H1 (cell line): ENCODE results near the gene LCMT1. TPM values are rescaled to one million over a fixed set of nuclear protein-coding genes. Genes with fewer than 3 reads are reported as not detected.

Experiments used
- CHD1 ChIP-seq: IDR thresholded peaks from 2 replicates; pipeline ENCODE4 v1.6.1; 2012; ENCODE audit warnings: low read depth, low read length, improper control_type of control experiment
- FOSL1 ChIP-seq: IDR thresholded peaks from 2 replicates; pipeline ENCODE4 v1.6.1; 2011; ENCODE audit warnings: mild to moderate bottlenecking, low read depth, low read length, moderate library complexity; ENCODE audit not compliant: insufficient read depth
- NANOG ChIP-seq: IDR thresholded peaks from 2 replicates; pipeline ENCODE4 v1.6.1; 2011; ENCODE audit warnings: low read length, low read depth, mild to moderate bottlenecking, inconsistent platforms; ENCODE audit not compliant: insufficient read depth, poor library complexity, severe bottlenecking
- POU5F1 ChIP-seq: IDR thresholded peaks from 2 replicates; pipeline ENCODE4 v1.6.1; 2011; ENCODE audit warnings: low read depth, mild to moderate bottlenecking, low read length, moderate library complexity
- SRF ChIP-seq: IDR thresholded peaks from 2 replicates; pipeline ENCODE4 v1.6.1; 2011; ENCODE audit warnings: mild to moderate bottlenecking, low read depth, low read length, moderate library complexity
- TEAD4 ChIP-seq: IDR thresholded peaks from 2 replicates; pipeline ENCODE4 v1.6.1; 2012; ENCODE audit warnings: low read depth, low read length, inconsistent platforms, mixed read lengths
- polyA plus RNA-seq, 7 experiments: library from polyadenylated mRNA; depleted of rRNA in 3 of 7; stranded (reverse) in 5 of 7; unstranded in 2 of 7; fragments of >200 nt in 5 of 7; fragments of 200-250 nt in 2 of 7; gene quantifications; 1 replicate in 5 of 7; 2 replicates in 1 of 7; 4 replicates in 1 of 7; pipeline versions ENCODE4 v1.2.1 to v1.2.3, GENCODE V29; 2011 to 2013; ENCODE audit warnings: missing spikeins in 2 of 7, mixed read lengths in 2 of 7
- total RNA-seq: library from RNA; stranded (reverse); fragmentation: NEBNext Ultra II Directional; extraction: Animal tissue kit (Norgen Biotek cat#: 25700); gene quantifications from 2 replicates; pipeline ENCODE4 v1.2.1, GENCODE V29; 2021

Gene LCMT1
- total and polyA plus RNA-seq, 2 of the 8 experiments (the other 6 are each of a cell fraction or from before 2014, with no cell fraction given): 61.0 to 80.8 TPM

DNA sequence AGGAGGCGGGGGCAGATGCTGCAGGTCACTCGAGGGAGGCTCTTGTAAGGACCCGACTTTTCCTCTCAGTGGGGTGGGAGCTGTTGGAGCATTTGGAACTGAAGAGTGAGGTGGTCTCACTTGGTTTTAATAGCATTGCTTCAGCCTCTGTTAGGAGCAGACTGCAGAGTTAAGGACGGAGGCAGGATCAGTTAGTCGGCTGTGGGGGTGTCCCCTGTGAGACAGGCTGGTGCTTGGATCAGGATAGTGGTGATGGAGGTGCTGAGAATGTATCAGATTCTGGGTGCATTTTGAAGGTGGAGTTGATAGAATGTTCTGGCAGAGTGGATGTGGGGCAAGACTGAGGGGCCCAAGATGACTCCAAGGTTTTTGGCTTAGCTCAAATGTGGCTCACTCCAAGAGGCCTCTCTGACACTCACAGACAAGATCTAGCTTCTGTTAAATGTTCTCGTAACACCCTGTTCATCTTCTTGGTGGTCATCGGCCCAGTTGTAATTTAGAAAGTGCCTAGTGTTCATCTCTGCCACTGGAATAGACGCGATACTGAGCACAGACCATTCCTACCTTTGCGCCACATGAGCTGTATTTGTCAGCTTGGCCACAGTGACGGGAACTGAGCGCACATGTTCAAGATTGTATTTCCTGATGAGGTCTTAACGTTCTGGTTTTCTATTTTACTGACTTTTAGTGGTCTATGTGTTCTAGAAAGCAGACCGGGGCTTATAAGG lies 7.5 kb downstream of the LCMT1 start (continued):
- TF ChIP-seq NANOG: no peak
- TF ChIP-seq TEAD4: no peak
- no peak for TF ChIP-seq SRF
- no peak for TF ChIP-seq FOSL1
- TF ChIP-seq CHD1: no peak
- no peak for TF ChIP-seq POU5F1
